ENCODE measurements around the gene MIEF1. TPM values are rescaled to one million over a fixed set of nuclear protein-coding genes. Genes with fewer than 3 reads are reported as not detected.

MIEF1 gene
- total RNA-seq, 4 donors from 2014 or later = 16.5 to 51.0 (median 41.3) TPM

DNA sequence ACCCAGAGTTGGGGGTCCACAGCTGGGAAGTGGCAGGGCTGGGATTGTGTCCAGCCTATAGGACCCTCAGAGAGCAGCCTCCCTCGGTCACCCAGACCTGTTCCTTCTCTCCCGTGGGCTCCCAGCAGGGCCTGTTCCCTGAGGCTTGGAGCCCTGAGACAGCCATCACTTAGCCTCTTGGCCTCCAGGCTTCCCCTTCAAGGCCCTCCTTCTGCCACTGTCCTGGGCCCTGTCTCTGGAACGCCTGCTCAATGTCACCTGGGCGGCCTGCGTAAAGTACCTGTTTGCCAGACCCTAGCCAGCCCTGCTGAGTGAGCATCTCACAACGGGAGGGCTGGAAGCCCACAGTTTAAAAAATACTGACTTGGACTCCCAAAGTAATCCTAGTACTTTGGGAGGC, 38.8 kb upstream of the MIEF1 start:
- peaks cover 0 to 5% of the 10 kb centered on the region in 2 donors for H3K27me3 ChIP-seq
- no peak overlapping the region for H3K4me3 ChIP-seq
- DNase-seq = peak in 1 of 3 donors; percentile 44
- peak overlapping the region in 3 of 4 donors; percentile 2 to 64 (median 22) for H3K27ac ChIP-seq
- no peaks in the 10 kb centered on the region for H3K9me3 ChIP-seq
- no peaks in the 10 kb centered on the region for H3K36me3 ChIP-seq
- peaks cover 4 to 40% (median 20%) of the 10 kb centered on the region in 4 donors for H3K4me1 ChIP-seq
- no peak for TF ChIP-seq POLR2A (IDR thresholded peaks at IDR 0.05)
- TF ChIP-seq, protein P1, sequence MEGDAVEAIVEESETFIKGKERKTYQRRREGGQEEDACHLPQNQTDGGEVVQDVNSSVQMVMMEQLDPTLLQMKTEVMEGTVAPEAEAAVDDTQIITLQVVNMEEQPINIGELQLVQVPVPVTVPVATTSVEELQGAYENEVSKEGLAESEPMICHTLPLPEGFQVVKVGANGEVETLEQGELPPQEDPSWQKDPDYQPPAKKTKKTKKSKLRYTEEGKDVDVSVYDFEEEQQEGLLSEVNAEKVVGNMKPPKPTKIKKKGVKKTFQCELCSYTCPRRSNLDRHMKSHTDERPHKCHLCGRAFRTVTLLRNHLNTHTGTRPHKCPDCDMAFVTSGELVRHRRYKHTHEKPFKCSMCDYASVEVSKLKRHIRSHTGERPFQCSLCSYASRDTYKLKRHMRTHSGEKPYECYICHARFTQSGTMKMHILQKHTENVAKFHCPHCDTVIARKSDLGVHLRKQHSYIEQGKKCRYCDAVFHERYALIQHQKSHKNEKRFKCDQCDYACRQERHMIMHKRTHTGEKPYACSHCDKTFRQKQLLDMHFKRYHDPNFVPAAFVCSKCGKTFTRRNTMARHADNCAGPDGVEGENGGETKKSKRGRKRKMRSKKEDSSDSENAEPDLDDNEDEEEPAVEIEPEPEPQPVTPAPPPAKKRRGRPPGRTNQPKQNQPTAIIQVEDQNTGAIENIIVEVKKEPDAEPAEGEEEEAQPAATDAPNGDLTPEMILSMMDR (IDR thresholded peaks at IDR 0.05) = no peak

DNA sequence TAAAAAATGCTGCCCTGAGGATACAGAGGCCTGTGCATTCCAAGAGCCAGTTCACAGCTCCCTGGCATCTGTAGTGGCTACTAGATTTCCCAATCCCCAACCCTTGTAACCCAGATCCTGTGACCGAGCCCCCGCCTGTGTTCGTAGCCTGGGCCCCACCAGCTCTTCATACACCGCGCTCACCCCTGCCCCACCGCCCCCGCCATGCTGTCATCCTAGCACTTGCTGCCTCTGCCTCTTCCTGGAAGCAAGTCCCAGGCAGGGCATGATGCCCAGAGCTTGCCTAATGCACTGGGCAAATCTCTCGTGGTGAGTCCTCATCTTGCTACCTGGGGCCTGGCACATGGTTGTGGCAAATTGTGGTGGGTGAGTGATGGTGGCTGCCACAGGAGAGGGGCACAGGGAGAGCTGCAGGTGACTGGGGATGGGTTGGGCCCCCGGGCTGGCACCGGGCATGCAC, 38.1 kb upstream of the MIEF1 start:
- Histone ChIP-seq H3K27me3 (no peaks in the 10 kb centered on the region), H3K9me3 (no peaks in the 10 kb centered on the region), H3K36me3 (no peaks in the 10 kb centered on the region), H3K4me1 (peaks cover 7 to 44% (median 22%) of the 10 kb centered on the region in 4 donors), H3K4me3 (no peak overlapping the region), H3K27ac (peak overlapping the region in 2 of 4 donors; percentile 38 to 95)
- peak in 1 of 3 donors; percentile 39 for DNase-seq
- no peak for TF ChIP-seq POLR2A (IDR thresholded peaks at IDR 0.05)
- TF ChIP-seq, protein P1 (IDR thresholded peaks at IDR 0.05) = no peak

DNA sequence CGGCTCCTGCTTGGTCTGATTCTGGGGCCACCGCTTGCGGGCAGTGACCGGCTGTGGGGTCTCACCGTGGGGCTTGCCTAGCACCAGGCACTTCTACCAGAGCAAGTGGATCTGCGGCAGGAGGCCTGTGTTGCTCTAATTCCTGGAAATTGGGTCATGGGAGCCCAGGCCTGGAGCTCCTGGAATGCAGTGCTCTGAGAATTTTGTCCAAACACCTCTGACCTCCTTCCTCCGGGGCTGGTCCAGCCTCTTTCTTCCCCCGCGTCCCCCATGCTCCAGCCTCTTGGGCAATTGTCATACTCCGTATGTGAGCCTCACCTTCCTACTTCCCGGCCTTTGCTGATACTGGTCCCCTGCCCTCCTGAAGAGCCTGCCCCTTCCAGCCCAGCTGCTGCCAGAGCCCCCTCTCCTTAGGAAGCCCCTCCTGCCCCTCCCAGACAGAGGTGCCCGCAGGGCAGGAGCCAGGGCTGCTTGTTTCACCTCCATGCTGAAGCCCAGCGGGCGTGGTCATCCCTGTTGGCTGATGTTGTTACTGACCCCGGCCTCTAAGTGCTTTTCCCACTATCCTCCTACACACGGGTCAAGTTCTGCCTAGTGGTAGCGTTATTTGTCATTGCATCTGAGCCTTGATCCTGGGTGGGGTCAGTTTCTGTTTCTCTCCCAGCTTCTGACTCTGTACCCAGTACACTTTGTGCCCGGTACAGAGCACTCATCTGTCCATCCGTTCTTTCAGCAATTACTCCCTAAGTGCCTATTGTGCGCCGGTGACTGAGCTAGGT, 35.7 kb upstream of the MIEF1 start:
- H3K4me1 ChIP-seq = peaks cover 7 to 55% (median 29%) of the 10 kb centered on the region in 4 donors
- H3K27ac ChIP-seq = peak overlapping the region; percentile 78 to 95 (median 86)
- DNase-seq = peak in 2 of 3 donors; percentile 77 to 85
- H3K4me3 ChIP-seq = no peak overlapping the region
- no peaks in the 10 kb centered on the region for H3K9me3 ChIP-seq
- peak; percentile 67 to 77 for TF ChIP-seq POLR2A (IDR thresholded peaks at IDR 0.05)
- TF ChIP-seq, protein P1 (IDR thresholded peaks at IDR 0.05) = peak in 1 of 6 experiments; percentile 34
- no peaks in the 10 kb centered on the region for H3K36me3 ChIP-seq
- H3K27me3 ChIP-seq = no peaks in the 10 kb centered on the region

DNA sequence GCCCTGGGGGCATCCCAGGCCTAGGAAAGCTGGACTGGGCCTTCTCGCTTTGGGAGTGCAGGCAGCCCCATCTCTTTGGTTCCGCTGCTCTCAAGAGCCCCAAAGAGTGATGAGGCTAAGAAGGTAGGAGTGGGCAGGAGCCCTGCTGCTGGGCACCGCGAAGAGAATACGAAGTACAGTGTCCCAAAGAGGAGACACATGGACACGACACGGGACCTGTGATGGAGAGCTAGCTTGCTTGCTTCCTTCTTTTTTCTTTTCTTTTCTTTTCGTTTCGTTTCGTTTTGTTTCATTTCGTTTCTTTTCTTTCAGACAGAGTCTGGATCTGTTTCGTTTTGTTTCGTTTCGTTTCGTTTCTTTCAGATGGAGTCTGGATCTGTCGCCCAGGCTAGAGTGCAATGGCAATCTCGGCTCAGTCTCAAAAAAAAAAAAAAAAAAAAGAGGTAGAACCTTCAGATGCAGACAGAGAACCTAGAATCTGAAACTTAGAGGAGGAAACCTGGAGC, 34.6 kb upstream of the MIEF1 start:
- H3K27ac ChIP-seq = peak overlapping the region; percentile 78 to 98 (median 91)
- DNase-seq = no peak

DNA sequence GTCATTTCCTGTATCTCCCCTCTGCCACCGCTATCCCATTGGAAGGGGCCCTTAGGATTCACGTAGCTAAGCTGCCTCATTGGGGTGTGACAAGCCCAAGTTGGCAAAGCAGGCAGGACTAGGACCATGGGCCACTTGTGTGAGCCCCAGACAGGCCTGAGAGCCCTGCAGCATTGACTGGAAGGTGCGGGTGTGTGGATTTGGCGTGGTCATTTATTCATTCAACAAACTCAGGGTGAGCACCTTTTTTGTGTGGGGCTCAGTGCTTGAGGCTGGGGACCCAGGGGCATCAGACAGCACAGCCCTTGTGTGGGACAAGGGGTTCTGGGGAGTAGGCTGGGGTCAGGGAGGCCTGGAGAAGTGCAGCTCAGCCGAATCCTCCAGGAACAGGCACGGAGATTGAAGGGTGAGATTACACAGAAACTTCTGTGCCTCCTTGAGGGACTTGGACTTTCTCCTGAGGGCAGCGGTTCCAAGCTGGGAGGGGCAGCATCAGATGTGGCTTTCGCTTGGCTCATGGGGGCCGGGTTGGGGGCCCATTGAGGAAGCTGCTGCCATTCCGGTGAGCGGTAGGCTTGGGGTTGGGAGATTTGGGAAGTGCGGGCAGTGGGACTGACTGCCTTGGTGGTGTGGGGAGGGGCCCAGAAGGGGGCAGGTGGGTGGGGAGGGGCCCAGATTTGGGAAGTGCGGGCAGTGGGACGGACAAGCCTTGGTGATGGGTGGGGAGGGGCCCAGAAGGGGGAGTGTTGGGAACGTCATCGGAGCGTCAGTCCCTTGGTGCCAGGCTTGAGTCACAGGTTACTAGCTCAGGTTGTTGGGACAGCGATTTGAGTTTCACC, 33.4 kb upstream of the MIEF1 start:
- TF ChIP-seq, protein P1 (IDR thresholded peaks at IDR 0.05) = no peak
- peak; percentile 37 to 68 for TF ChIP-seq POLR2A (IDR thresholded peaks at IDR 0.05)
- peaks cover 7 to 70% (median 31%) of the 10 kb centered on the region in 4 donors for H3K4me1 ChIP-seq
- H3K36me3 ChIP-seq = no peaks in the 10 kb centered on the region
- peak in 2 of 3 donors; percentile 87 to 88 for DNase-seq
- peak overlapping the region; percentile 62 to 98 (median 91) for H3K27ac ChIP-seq
- no peaks in the 10 kb centered on the region for H3K9me3 ChIP-seq
- H3K27me3 ChIP-seq = no peaks in the 10 kb centered on the region
- peak overlapping the region in 2 of 4 donors; percentile 55 to 57 for H3K4me3 ChIP-seq

More for the DNA sequence above, 34.6 kb upstream of the MIEF1 start:
- no peak overlapping the region for H3K4me3 ChIP-seq
- H3K27me3 ChIP-seq = no peaks in the 10 kb centered on the region
- H3K36me3 ChIP-seq = no peaks in the 10 kb centered on the region
- TF ChIP-seq, protein P1 (IDR thresholded peaks at IDR 0.05) = no peak
- no peak for TF ChIP-seq POLR2A (IDR thresholded peaks at IDR 0.05)
- H3K4me1 ChIP-seq = peaks cover 7 to 65% (median 36%) of the 10 kb centered on the region in 4 donors
- H3K9me3 ChIP-seq = no peaks in the 10 kb centered on the region
